Measurements from ENCODE around the gene LRBA.

GRCh38 chr4:150243932-150244331 lies 771.2 kb downstream of the LRBA start:
- TF ChIP-seq POLR2A (IDR thresholded peaks at IDR 0.05) (no peak), CTCF (IDR thresholded peaks at IDR 0.05) (no peak), EP300 (IDR thresholded peaks at IDR 0.05) (no peak)

Data from ovary (tissue), 3 donors.